ENCODE results near the gene SPEN.
A peak's percentile ranks its signal among the peaks of the same experiment; 100 is the strongest.
"Not testable (repeated sequence)": the region's sequence is repeated elsewhere in the genome, so short reads cannot be mapped to it uniquely, and the experiment has no call there.

The SPEN gene

GRCh38 chr1:15882665-15883064, 35.2 kb downstream of the SPEN start:
- Histone ChIP-seq H3K27ac (ENCODE audit: insufficient read depth, low read depth, low read length, poor library complexity, severe bottlenecking) (no peak overlapping the region), H3K27me3 (ENCODE audit: control insufficient read depth, insufficient read depth, low read length, poor library complexity, severe bottlenecking) (no peaks in the 10 kb centered on the region), H3K36me3 (ENCODE audit: control insufficient read depth, insufficient read depth, low read length) (peaks cover 3% of the 10 kb centered on the region), H3K9me3 (ENCODE audit: control insufficient read depth, low read length) (no peaks in the 10 kb centered on the region), H3K4me1 (ENCODE audit: control insufficient read depth, insufficient read depth, low read length) (peaks cover 17% of the 10 kb centered on the region), H3K4me3 (ENCODE audit: insufficient read depth, low read depth, low read length) (no peak overlapping the region)
- 97 to 98% methylated on average over 2 of the region's 2 CpGs for WGBS, 2 experiments

DNA sequence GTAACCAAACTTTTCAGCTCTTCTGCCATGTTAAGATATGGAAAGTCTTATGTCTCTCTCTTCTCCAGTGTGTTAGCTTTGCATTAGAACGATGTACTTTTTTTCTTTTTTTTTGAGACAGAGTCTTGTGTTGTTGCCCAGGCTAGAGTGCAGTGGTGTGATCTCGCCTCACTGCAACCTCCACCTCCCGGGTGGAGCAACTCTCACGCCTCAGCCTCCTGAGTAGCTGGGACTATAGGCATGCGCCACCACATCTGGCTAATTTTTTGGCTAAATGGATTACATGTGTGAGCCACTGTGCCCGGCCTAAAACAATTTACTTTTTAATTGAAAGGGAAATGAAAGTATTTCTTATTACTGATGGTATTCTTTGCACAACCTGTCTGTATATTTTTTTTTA, 35.8 kb downstream of the SPEN start:
- Histone ChIP-seq H3K4me3 (ENCODE audit: insufficient read depth, low read depth, low read length) (no peak overlapping the region), H3K27me3 (ENCODE audit: control insufficient read depth, insufficient read depth, low read length, poor library complexity, severe bottlenecking) (no peaks in the 10 kb centered on the region), H3K9me3 (ENCODE audit: control insufficient read depth, low read length) (no peaks in the 10 kb centered on the region), H3K27ac (ENCODE audit: insufficient read depth, low read depth, low read length, poor library complexity, severe bottlenecking) (no peak overlapping the region), H3K36me3 (ENCODE audit: control insufficient read depth, insufficient read depth, low read length) (no peaks in the 10 kb centered on the region), H3K4me1 (ENCODE audit: control insufficient read depth, insufficient read depth, low read length) (peaks cover 17% of the 10 kb centered on the region)
- 87 to 96% methylated on average over 6 of the region's 6 CpGs for WGBS, 2 experiments

DNA sequence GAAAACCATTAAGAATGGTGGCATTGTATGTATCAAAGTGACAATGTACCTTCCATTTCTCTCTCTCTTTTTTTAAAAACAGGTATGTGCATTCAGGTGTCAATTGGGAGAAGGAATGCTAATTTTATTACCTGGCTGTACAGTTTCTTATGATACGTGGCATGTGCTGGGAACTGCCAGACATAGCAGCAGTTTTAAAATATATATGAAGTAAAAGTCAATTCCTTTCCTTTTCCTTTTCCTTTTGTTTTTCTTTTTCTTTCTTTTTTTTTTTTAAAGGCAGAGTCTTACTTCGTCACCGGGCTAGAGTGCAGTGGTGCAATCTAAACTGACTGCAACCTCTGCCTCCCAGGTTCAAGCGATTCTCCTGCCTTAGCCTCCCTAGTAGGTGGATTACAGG, 37.0 kb downstream of the SPEN start:
- no peak overlapping the region for H3K27ac ChIP-seq (ENCODE audit: insufficient read depth, low read depth, low read length, poor library complexity, severe bottlenecking)
- WGBS, 2 experiments: 93 to 95% methylated on average over 3 to 4 of the region's 4 CpGs
- H3K9me3 ChIP-seq (ENCODE audit: control insufficient read depth, low read length): no peaks in the 10 kb centered on the region
- H3K36me3 ChIP-seq (ENCODE audit: control insufficient read depth, insufficient read depth, low read length): no peaks in the 10 kb centered on the region
- H3K4me1 ChIP-seq (ENCODE audit: control insufficient read depth, insufficient read depth, low read length): peaks cover 17% of the 10 kb centered on the region
- H3K4me3 ChIP-seq (ENCODE audit: insufficient read depth, low read depth, low read length): no peak overlapping the region
- H3K27me3 ChIP-seq (ENCODE audit: control insufficient read depth, insufficient read depth, low read length, poor library complexity, severe bottlenecking): no peaks in the 10 kb centered on the region

- 89 to 94% methylated on average over 5 of the region's 5 CpGs for WGBS, 2 experiments
- H3K9me3 ChIP-seq (ENCODE audit: control insufficient read depth, low read length): no peaks in the 10 kb centered on the region
- no peaks in the 10 kb centered on the region for H3K27me3 ChIP-seq (ENCODE audit: control insufficient read depth, insufficient read depth, low read length, poor library complexity, severe bottlenecking)
- peaks cover 17% of the 10 kb centered on the region for H3K4me1 ChIP-seq (ENCODE audit: control insufficient read depth, insufficient read depth, low read length)
- H3K4me3 ChIP-seq (ENCODE audit: insufficient read depth, low read depth, low read length): no peak overlapping the region
- no peak overlapping the region for H3K27ac ChIP-seq (ENCODE audit: insufficient read depth, low read depth, low read length, poor library complexity, severe bottlenecking)
- H3K36me3 ChIP-seq (ENCODE audit: control insufficient read depth, insufficient read depth, low read length): no peaks in the 10 kb centered on the region
Observed at GRCh38 chr1:15885269-15885668, 37.8 kb downstream of the SPEN start.

DNA sequence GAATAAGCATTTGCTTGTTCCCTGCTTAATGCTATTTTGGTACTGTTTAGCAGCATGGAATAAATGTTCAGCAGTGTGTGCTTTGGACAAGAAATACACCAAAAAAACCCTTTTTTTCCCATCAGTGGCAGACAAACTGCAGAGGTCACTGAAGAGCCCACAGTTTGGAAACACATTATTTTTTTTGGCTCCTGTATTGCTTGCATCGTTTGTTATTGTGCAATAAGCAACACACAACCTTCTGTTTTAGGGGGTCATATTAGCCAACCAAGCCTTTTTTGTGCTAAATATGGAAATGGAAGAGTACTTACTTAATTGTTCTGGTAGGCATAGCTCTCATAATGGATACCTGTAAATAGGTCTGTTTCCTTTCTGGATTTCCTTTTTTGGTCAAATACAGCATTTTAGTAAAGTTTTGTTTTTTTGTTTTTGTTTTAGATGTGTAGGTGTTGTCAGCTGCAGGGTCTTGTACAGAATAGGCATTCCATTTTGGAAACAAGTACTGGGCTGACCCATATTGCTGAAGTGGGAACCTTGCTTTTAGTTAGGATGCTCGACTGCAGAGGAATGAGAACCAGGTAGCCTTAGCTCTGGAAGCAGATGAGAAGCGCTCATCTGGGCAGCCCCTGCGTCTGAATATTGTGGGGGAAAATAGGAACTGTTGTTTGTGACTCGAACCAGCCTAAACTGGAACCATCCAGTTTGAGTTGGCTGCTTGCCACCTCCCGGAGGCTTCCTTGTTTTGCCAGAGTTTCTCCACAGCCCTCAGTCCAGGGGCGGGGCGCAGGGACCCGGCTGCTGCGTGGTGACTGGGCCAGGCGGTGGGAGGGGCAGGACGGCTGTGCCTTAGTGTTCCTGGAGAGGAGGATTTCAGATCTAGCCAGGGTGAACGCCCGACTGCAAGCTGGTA, 38.4 kb downstream of the SPEN start:
- WGBS, 2 experiments: 13 to 18% methylated on average over 14 of the region's 14 CpGs
- H3K27ac ChIP-seq (ENCODE audit: insufficient read depth, low read depth, low read length, poor library complexity, severe bottlenecking): peak overlapping the region; percentile 94

DNA sequence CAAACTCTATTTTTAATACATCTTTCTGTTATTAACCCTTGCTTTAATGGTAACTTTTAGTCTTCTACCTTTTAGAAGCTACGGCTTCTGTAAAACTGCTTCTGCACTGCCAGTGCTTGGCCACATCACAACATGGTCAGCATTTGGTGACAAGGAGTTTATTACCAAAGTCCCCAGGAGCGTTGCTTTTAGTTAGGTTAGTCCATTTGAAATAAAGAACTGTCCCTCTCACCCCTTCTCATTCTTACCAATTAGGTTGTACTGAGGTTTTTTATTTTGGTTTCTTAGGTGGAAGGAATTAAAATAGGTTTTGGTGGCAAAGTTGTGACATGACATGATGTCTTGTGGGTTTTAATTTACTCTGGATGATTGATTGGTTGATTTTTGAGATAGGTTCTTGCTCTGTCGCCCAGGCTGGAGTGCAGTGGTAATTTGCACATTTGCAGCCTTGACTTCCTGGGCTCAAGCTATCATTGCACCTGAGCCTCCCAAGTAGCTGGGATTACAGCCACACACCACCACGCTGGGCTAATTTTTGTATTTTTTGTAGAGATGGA, 39.2 kb downstream of the SPEN start:
- Histone ChIP-seq H3K36me3 (ENCODE audit: control insufficient read depth, insufficient read depth, low read length) (no peaks in the 10 kb centered on the region), H3K9me3 (ENCODE audit: control insufficient read depth, low read length) (no peaks in the 10 kb centered on the region), H3K27me3 (ENCODE audit: control insufficient read depth, insufficient read depth, low read length, poor library complexity, severe bottlenecking) (no peaks in the 10 kb centered on the region), H3K4me3 (ENCODE audit: insufficient read depth, low read depth, low read length) (no peak overlapping the region), H3K4me1 (ENCODE audit: control insufficient read depth, insufficient read depth, low read length) (peaks cover 17% of the 10 kb centered on the region), H3K27ac (ENCODE audit: insufficient read depth, low read depth, low read length, poor library complexity, severe bottlenecking) (peak overlapping the region; percentile 94)
- WGBS, 2 experiments: 64 to 75% methylated on average over 3 to 4 of the region's 4 CpGs

More for the DNA sequence above, 38.4 kb downstream of the SPEN start:
- Histone ChIP-seq H3K36me3 (ENCODE audit: control insufficient read depth, insufficient read depth, low read length) (no peaks in the 10 kb centered on the region), H3K27me3 (ENCODE audit: control insufficient read depth, insufficient read depth, low read length, poor library complexity, severe bottlenecking) (no peaks in the 10 kb centered on the region), H3K9me3 (ENCODE audit: control insufficient read depth, low read length) (no peaks in the 10 kb centered on the region), H3K4me1 (ENCODE audit: control insufficient read depth, insufficient read depth, low read length) (peaks cover 17% of the 10 kb centered on the region), H3K4me3 (ENCODE audit: insufficient read depth, low read depth, low read length) (no peak overlapping the region)

- not testable (repeated sequence) for H3K4me3 ChIP-seq (ENCODE audit: insufficient read depth, low read depth, low read length); H3K9me3 ChIP-seq (ENCODE audit: control insufficient read depth, low read length); H3K36me3 ChIP-seq (ENCODE audit: control insufficient read depth, insufficient read depth, low read length); H3K4me1 ChIP-seq (ENCODE audit: control insufficient read depth, insufficient read depth, low read length); H3K27me3 ChIP-seq (ENCODE audit: control insufficient read depth, insufficient read depth, low read length, poor library complexity, severe bottlenecking)
- H3K27ac ChIP-seq (ENCODE audit: insufficient read depth, low read depth, low read length, poor library complexity, severe bottlenecking): peak overlapping the region; percentile 6
- 85 to 95% methylated on average over 5 to 6 of the region's 6 CpGs for WGBS, 2 experiments
Observed at GRCh38 chr1:15892857-15893599, 45.5 kb downstream of the SPEN start.

DNA sequence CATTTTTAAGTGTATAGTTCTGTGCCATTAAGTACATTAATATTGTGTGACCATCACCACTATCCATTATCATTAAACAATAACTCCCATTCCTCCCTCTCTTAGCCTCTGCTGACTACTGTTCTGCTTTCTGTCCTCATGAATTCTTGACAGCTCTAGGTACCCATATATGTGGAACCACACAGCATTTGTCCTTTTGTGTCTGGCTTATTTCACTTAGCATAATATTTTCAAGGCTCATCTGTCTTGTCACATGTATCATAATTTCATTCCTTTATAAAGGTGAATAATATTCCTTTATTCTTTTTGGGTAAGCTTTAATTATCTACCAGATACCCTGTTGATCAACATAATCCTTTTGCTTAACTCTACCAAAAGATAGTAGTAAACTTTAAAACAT, 47.7 kb downstream of the SPEN start:
- Histone ChIP-seq H3K27ac (ENCODE audit: insufficient read depth, low read depth, low read length, poor library complexity, severe bottlenecking) (no peak overlapping the region), H3K9me3 (ENCODE audit: control insufficient read depth, low read length) (no peaks in the 10 kb centered on the region), H3K27me3 (ENCODE audit: control insufficient read depth, insufficient read depth, low read length, poor library complexity, severe bottlenecking) (no peaks in the 10 kb centered on the region), H3K4me1 (ENCODE audit: control insufficient read depth, insufficient read depth, low read length) (no peaks in the 10 kb centered on the region), H3K36me3 (ENCODE audit: control insufficient read depth, insufficient read depth, low read length) (no peaks in the 10 kb centered on the region), H3K4me3 (ENCODE audit: insufficient read depth, low read depth, low read length) (no peak overlapping the region)

- H3K36me3 ChIP-seq (ENCODE audit: control insufficient read depth, insufficient read depth, low read length); H3K9me3 ChIP-seq (ENCODE audit: control insufficient read depth, low read length); H3K27ac ChIP-seq (ENCODE audit: insufficient read depth, low read depth, low read length, poor library complexity, severe bottlenecking); H3K27me3 ChIP-seq (ENCODE audit: control insufficient read depth, insufficient read depth, low read length, poor library complexity, severe bottlenecking); H3K4me1 ChIP-seq (ENCODE audit: control insufficient read depth, insufficient read depth, low read length); H3K4me3 ChIP-seq (ENCODE audit: insufficient read depth, low read depth, low read length): not testable (repeated sequence)
- 93 to 96% methylated on average over 19 to 20 of the region's 20 CpGs for WGBS, 2 experiments
Observed at GRCh38 chr1:15896841-15897610, 49.5 kb downstream of the SPEN start.

All from ectodermal cell (in vitro differentiated cells).